Stomach (tissue), 4 donors: ENCODE data around the gene PKNOX2.

ENCODE experiments used
- CTCF ChIP-seq, 7 experiments: fragments of 450-650 bp in 4 of 7; fragments of 200-600 bp in 3 of 7; sonication (generic) in 3 of 7; IDR thresholded peaks; one replicate each; pipeline ENCODE4 v1.5.1; 2016 to 2019; ENCODE audit warnings: antibody characterized with exemption in 7 of 7, control low read depth in 2 of 7, mild to moderate bottlenecking in 1 of 7
- EP300 ChIP-seq: sonication (generic); formaldehyde crosslinking; IDR thresholded peaks from one replicate; pipeline ENCODE4 v1.6.1; 2017; ENCODE audit warnings: antibody characterized with exemption
- POLR2A ChIP-seq, 4 donors: fragments of 450-650 bp; IDR thresholded peaks; one replicate each; pipeline ENCODE4 v1.6.1; 2016; ENCODE audit warnings: antibody characterized with exemption in 4 of 4, control low read depth in 2 of 4, mild to moderate bottlenecking in 1 of 4, moderate library complexity in 1 of 4
- POLR2AphosphoS5 ChIP-seq, 3 donors: sonication (generic); formaldehyde crosslinking; IDR thresholded peaks; one replicate each; pipeline ENCODE4 v1.6.1; 2016; ENCODE audit warnings: antibody characterized with exemption in 3 of 3

GRCh38 chr11:125300791-125301218 lies 136.3 kb downstream of the PKNOX2 start:
- TF ChIP-seq POLR2A (IDR thresholded peaks at IDR 0.05) (no peak), CTCF (IDR thresholded peaks at IDR 0.05) (no peak), EP300 (no peak), POLR2AphosphoS5 (IDR thresholded peaks at IDR 0.05) (no peak)
